NOMO-1 treated with dmso at 0.1 percent for 144 hours (cell line): ENCODE data around the gene ORMDL1.
"Not testable (repeated sequence)": the region's sequence is repeated elsewhere in the genome, so short reads cannot be mapped to it uniquely, and the experiment has no call there.

Experiments used
- DNase-seq: peaks from one replicate; lab custom pipeline; 2025; ENCODE audit not compliant: unreplicated experiment; lab: John Stamatoyannopoulos, UW

The ORMDL1 gene

DNA sequence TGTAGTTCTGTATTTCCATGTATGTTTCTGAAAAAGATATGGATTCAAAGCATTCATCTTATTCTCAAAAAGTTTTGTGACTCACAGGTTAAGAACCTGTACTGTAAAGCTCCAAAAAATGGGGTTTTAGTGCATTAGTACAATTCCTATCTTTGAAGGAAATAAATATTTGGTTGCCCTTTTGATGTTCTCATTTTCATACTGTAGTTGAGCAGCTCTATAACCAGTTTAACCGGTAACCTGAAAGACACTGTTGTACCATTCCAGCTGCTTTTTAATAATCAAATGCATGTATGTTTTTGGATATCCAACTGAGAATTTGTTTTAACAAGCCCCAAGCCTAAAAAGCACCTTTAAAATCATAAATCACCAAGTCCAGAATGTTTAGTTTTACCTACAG is 11.9 kb downstream of the ORMDL1 start:
- DNase-seq = no peak

DNA sequence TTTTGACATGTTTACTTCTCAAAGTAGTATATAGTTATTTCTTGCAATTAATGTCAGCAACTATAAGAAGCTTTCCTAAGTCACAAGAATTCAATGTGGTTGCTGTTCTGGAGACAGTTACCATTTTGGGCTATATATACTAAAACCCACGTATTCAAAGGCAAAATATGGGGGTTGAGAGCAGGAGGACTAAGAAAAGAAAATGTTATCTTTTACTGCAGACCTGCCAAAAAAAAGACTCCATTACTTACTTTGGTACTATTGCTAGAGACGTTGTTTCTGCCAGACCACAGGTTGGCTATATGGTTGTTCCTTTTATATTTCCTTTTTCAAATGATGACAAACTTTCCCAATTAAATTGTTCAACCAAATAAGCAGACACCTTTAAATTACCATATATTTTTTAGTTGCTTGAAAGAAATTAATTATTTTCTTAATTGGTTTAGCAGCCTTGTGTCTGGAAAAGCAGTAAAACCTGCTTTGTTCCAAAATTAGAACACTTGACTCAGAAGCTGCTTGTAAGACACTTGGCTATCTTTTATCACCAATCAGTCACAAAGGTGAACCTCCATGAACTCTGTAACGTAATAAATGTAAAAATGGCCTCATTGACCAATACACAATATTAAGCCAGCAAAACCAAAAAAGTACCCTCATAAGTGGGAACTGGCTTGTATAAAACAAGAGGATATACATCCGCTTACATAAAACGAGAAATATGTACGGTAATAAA is 13.4 kb downstream of the ORMDL1 start:
- no peak for DNase-seq

DNA sequence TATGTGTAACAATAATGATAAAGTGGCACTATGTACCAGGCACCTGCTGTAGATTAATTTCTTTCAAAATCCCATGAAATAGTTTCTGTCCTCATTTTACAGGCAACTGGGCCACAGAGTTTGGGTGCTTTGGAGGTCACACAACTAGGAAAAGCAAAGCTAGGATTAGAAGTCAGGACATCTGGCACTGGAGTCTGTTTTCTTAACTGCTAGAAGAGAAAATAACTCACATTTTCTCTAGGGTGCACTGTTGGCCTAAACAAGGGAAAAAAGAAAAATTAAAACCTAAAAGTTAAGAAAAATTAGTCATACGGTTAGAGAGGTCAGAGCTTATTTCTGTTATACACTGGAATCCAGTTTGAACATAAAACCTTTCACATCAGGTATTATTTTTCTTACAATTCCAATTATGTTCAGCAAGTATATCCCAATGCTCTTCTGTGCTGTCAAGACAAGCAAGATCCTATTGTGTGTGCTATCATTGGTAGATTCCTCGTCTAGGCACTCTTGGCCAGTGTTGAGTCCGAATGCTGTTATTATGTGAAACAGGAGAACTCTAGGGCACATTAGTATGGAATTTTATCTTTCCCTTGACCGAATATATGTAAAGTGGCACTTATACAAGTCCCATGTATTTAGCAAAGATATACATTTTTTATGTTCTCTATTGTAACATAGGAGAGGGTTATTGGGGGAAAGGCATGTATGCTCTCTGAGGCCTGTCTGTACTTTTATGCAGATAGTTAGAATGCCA is 20.1 kb downstream of the ORMDL1 start:
- DNase-seq = no peak

DNA sequence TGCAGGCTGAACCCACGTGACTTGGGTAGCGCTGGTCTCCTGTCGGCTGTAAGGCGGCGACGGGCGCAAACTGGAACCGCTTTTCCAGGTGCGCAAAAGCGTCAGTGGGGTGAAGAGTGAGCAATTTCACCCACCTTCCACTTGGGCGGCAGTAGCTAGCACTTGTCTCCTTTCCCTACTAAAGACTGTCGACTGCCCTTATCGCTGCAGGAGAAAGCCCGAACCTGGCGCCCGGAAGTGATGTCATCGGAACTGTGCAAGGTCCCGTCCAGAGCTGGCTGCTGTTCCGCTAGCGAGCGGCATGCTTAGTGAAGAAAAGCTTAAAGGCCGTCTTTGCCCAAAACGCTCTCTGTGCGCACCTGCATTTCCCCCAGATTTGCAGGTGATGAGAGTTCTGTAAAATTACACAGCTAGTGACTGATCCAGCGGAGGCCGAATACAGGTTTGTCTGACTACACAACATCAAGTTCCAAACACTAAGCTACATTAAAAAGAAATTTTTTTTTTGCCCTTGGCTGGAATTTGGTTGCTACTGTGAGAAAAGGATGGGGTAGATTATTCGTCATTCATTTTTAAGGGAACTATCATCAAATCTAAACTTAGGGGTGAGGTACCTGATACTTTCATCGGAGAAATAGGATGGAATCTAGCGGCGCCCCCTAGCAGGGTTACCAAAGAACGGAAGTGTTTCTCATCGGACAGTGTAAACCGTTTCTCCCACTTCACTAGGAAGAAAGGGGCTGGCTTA is 21.4 kb downstream of the ORMDL1 start, which contains the start of gene OSGEPL1:
Gene OSGEPL1 (minus strand): TSS at position 242 of the 748 bp plus-strand sequence. CDS start 1,152 bp downstream, outside the sequence.
- peak; percentile 94 for DNase-seq

DNA sequence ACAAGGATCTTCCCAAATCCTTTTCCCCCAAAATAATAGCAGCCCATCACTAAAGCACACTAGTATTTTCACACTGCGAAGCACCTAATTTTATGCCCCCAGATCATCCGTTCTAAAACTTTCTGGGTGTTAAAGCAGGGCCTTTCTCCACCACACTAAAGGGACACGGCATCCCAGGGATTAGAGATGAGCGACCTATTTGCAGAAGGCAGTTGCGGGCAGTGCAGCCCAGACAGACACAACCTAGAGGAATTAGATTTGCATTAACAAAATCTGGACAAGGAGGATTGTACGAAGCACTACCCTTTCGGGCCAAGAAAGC is 21.9 kb downstream of the ORMDL1 start:
- DNase-seq = no peak

DNA sequence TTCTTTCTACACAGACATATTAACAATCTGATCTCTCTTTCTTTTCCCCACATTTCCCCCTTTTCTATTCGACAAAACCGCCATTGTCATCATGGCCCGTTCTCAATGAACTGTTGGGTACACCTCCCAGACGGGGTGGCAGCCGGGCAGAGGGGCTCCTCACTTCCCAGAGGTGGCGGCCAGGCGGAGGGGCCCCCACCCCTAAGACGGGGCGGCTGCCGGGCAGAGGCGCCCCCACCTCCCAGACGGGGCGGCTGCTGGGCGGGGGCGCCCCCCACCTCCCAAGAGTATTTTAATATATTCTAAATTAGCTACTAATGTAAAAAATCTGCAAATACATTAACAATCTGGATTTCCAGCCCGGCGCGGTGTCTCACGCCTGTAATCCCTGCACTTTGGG is 24.0 kb downstream of the ORMDL1 start:
- not testable (repeated sequence) for DNase-seq

DNA sequence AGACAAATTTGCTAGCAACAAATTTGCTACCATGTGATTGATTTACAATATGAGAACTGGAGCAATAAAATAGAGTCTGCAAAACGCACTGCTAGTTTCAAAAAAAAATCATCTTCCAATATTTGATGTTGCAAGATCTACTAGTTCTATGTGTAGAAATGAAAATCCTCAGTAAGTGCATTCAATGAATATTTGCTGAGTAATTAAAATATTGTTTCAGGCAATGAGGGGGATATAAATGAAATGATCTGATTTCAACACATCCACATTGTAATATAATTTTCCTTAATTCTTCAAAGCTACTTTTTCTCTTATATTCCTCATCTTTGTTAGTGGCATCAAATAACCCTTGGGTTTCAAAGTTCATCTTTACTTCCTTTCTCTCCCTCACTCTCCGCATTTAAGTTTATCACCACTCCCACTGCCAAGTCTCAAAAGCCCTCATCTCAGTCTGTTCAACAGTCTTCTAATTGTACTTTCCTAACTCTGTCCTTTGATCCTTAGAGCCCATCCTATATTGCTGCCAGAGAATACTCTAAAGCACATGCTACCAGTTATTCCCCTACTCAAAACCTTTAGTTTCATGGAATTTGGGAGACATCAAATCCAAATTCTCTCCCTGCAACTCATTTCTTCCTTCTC is 27.7 kb downstream of the ORMDL1 start:
- DNase-seq = no peak

DNA sequence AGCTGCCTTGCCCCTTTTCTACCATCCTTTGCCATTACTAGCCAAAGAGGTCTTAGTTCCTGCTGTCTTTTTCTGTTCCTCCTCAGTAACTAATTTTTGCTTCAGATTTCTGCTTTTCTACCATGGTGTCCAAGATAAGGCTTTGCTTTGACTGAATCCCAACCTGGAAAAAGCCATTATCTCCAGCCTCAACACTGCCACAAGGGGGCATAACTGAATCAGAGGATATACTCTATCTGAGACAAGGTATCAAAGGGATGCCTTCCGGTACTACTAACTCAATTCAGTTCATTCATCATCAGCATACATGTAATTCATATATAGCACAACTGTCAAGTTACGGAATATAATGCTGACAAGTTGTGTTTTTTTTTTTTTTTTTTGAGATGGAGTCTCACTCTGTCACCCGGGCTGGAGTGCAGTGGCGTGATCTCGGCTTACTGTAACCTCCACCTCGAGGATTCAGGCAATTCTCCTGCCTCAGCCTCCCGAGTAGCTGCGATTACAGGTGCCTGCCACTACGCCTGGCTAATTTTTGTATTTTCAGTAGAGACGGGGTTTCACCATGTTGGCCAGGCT is 33.0 kb downstream of the ORMDL1 start:
- DNase-seq = no peak

DNA sequence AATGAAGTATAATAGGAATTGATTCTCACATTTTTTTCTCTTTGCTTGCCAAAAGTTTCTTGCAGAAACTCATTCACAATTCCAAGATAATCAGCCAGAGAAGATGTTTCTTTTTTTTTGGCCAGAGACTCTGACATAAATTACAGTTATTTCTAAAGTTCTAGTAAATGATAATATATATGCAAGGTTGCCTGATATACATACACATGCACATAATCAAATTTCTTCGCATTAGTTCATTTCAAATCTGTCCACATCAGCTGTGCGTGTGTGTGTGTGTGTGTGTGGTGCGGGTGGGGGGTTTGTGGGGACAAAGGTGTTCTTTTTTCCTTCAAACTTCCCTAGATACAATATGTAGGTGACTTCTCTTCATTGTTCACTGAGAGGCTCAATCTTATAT is 54.7 kb downstream of the ORMDL1 start:
- no peak for DNase-seq

DNA sequence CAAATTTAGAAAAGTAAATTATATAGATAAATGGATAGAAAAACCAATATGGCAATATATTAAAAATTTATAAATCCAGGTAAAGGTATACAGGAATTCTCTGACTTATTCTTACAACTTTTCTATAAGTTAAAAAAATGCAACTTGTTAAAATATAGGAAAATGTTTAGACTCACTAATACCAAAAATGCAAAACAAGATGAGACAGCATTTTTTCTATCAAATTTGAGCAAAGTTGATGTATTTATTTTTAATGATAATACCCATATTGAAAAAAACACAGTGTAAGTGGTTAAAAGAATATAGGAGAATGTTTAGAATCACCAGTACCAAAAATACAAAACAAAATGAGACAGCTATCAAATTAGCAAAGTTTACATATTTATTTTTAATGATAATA is 57.3 kb downstream of the ORMDL1 start:
- no peak for DNase-seq

DNA sequence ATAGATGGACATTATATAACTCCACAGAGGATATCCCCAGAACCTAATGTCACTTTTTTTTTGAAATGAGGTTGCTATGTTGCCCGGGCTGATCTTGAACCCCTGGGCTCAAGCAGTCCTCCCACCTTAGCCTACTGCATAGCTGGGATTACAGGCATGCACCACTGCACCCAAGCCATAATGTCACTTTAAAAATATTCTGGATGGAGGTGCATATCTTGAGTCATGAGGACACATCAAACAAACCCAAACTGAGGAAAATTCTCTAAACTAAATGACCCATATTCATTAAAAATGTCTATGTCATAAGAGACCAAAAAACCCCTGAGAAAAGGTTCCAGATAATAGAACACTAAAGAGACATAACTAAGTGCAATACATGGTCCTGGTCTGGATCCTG is 57.9 kb downstream of the ORMDL1 start:
- DNase-seq = no peak

DNA sequence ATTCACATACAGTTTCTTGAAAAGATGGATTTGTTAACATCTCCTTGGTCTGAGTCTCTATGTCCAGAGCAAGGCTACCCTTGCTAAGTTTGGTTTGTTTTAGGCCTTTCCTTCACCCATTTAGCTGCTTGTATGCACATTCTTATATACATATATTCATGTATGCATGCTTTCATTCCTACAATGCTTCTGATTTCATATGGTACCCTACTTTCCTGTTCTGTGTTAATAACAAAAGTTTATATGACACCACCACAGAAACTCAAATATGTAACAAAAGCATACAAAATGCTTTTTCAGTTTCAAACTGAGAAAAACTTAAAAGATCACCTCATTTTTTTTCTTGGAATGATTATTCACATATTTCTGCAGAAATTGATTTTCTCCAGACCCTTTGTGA is 60.9 kb downstream of the ORMDL1 start:
- no peak for DNase-seq
